ENCODE measurements around the gene TSEN15.

DNA sequence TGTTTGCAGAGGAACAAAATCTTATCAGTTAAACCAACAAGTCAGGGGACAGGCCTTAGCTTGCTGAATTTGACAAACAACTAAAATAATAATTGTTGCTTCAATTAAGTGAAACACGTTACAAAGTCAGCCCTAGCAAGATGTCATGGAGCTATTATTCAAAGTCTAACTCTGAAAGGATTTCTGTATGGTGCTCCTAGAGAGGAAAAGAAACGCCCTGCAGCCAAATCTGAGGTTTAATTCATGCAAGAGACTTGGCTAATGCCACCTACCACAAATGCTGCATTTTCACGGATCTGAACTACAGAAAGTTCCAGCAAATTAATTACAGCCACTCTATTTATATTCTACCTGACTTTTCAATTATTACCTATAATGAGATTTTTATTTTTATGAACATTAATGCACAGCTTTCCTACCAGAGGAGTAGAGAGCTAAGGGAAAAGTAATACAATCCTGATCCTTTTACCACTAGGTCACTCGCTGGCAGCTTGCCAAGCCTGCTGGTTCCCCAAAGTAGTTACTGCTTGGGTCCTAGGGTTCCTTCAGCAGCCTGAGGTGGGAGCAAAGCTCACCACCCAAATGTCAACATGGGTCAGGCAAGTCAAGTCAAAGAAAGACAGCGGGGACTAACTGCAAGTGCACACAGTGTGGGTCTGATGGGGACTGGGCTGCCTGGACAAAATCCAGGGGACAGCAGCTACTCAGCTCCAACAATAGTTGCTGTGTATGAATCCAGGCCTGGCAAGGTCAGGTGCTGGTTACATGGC lies 22.5 kb upstream of the TSEN15 start:
- no peak for TF ChIP-seq POLR2A (IDR thresholded peaks at IDR 0.05)
- TF ChIP-seq, protein P1, sequence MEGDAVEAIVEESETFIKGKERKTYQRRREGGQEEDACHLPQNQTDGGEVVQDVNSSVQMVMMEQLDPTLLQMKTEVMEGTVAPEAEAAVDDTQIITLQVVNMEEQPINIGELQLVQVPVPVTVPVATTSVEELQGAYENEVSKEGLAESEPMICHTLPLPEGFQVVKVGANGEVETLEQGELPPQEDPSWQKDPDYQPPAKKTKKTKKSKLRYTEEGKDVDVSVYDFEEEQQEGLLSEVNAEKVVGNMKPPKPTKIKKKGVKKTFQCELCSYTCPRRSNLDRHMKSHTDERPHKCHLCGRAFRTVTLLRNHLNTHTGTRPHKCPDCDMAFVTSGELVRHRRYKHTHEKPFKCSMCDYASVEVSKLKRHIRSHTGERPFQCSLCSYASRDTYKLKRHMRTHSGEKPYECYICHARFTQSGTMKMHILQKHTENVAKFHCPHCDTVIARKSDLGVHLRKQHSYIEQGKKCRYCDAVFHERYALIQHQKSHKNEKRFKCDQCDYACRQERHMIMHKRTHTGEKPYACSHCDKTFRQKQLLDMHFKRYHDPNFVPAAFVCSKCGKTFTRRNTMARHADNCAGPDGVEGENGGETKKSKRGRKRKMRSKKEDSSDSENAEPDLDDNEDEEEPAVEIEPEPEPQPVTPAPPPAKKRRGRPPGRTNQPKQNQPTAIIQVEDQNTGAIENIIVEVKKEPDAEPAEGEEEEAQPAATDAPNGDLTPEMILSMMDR (IDR thresholded peaks at IDR 0.05) = no peak

All from right lobe of liver (tissue), 4 donors.